HG03457 (cell line): ENCODE data around the gene TRPV4.

ENCODE experiments used
- ATAC-seq: cut with Tn5 transposase; IDR thresholded peaks from one replicate; pipeline ENCODE4 v1.9.1; 2021; ENCODE audit warnings: moderate number of reproducible peaks; ENCODE audit not compliant: unreplicated experiment

The TRPV4 gene

GRCh38 chr12:109781668-109782325 is 51.4 kb downstream of the TRPV4 start:
- no peak for ATAC-seq

- no peak for ATAC-seq
Measured at GRCh38 chr12:109779382-109779781, 53.8 kb downstream of the TRPV4 start.

GRCh38 chr12:109778684-109779083 is 54.5 kb downstream of the TRPV4 start:
- no peak for ATAC-seq

GRCh38 chr12:109777544-109777943 is 55.7 kb downstream of the TRPV4 start:
- no peak for ATAC-seq

- ATAC-seq = no peak
Measured at GRCh38 chr12:109776624-109777023, 56.6 kb downstream of the TRPV4 start.

GRCh38 chr12:109775172-109775881 is 57.9 kb downstream of the TRPV4 start:
- ATAC-seq = no peak

GRCh38 chr12:109773384-109774011 is 59.7 kb downstream of the TRPV4 start:
- no peak for ATAC-seq

- ATAC-seq = no peak
Measured at GRCh38 chr12:109772622-109773321, 60.4 kb downstream of the TRPV4 start.

- ATAC-seq = no peak
Measured at GRCh38 chr12:109771746-109772621, 61.2 kb downstream of the TRPV4 start.

- ATAC-seq = no peak
Measured at GRCh38 chr12:109770861-109771670, 62.1 kb downstream of the TRPV4 start.

GRCh38 chr12:109770104-109770860 is 62.9 kb downstream of the TRPV4 start:
- no peak for ATAC-seq

- no peak for ATAC-seq
Measured at GRCh38 chr12:109768901-109769670, 64.1 kb downstream of the TRPV4 start.

- no peak for ATAC-seq
Measured at GRCh38 chr12:109767991-109768900, 65.0 kb downstream of the TRPV4 start.

GRCh38 chr12:109767456-109767855 is 65.7 kb downstream of the TRPV4 start:
- no peak for ATAC-seq

- ATAC-seq = no peak
Measured at GRCh38 chr12:109766251-109766778, 66.9 kb downstream of the TRPV4 start.

GRCh38 chr12:109765446-109765810 is 67.8 kb downstream of the TRPV4 start:
- ATAC-seq = no peak
